Pons (tissue), 1 donor: Measurements from ENCODE around the gene MCUR1.
A peak's percentile ranks its signal among the peaks of the same experiment; 100 is the strongest.
"Not testable (repeated sequence)": the region's sequence is repeated elsewhere in the genome, so short reads cannot be mapped to it uniquely, and the experiment has no call there.

Experiments
- DNase-seq: peaks from one replicate; pipeline ENCODE4 v3.0.0-alpha.2; 2016; ENCODE audit warnings: low spot score

The MCUR1 gene

GRCh38 chr6:13814176-13814937 is at the start of gene MCUR1:
Gene MCUR1 (minus strand): TSS chr6:13814557. CDS start chr6:13814429, 128 bp downstream.
- peak; percentile 82 for DNase-seq

DNA sequence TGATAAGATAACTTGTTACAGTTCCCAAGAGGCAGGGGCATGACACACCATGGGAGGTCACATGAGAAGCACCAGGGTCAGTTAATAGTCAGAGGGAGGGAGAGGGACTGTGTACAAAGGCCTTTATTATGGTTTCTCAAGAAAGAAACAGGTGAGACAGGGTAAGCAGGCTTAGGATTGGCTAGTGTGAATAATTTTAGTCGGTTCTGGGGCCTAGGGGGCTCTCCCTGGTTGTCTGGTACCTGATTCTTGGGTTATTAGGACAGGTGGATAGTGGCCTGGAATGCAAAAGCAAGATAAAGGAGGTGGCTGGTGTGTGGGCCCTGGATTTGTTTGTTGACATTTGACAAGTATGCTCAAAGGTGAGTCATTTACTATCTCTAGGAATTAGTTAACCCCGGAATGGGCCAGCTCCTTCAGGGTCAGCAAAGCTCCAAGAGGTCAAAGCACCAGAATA is 49.4 kb upstream of the MCUR1 start:
- no peak for DNase-seq

GRCh38 chr6:13860556-13861185 is 46.3 kb upstream of the MCUR1 start:
- DNase-seq: not testable (repeated sequence)

DNA sequence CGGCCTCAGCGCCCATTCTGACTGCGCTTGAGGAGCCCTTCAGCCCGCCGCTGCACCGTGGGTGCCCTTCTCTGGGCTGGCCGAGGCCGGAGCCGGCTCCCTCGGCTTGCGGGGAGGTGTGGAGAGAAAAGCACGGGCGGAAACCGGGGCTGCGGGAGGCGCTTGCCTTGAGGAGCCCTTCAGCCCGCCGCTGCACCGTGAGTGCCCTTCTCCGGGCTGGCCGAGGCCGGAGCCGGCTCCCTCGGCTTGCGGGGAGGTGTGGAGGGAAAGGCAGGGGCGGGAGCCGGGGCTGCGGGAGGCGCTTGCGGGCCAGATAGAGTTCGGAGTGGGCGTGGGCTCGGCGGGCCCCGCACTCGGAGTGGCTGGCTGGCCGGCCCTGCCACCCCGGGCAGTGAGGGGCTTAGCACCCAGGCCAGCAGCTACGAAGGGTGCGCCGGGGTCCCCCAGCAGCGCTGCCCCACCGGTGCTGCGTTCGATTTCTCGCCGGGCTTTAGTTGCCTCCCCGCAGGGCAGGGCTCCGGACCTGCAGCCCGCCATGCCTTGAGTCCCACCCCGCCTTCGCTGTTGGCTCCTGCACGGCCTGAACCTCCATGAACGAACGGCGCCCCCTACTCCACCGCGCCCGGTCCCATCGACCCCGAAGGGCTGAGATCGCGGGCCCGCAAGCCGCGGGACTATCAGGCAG is 45.7 kb upstream of the MCUR1 start:
- DNase-seq: no peak

GRCh38 chr6:13854716-13855250 is 40.4 kb upstream of the MCUR1 start:
- DNase-seq: no peak

DNA sequence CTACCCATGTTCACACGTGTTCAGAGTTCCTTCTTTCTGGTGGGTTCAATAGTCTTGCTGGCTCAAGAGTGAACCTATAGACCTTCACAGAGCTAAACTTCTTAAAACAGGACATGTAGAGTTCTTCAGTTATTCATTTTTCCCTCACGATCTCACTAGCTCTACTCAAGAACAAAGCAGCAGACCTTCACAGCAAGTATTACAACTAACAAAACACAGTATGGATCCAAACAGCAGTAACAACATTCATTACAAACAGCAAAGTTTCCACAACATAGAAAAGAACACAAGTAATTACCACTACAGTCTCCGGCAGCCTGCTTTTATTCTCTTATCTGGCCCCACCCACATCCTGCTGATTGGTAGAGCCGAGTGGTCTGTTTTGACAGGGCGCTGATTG is 39.5 kb upstream of the MCUR1 start:
- DNase-seq: no peak

DNA sequence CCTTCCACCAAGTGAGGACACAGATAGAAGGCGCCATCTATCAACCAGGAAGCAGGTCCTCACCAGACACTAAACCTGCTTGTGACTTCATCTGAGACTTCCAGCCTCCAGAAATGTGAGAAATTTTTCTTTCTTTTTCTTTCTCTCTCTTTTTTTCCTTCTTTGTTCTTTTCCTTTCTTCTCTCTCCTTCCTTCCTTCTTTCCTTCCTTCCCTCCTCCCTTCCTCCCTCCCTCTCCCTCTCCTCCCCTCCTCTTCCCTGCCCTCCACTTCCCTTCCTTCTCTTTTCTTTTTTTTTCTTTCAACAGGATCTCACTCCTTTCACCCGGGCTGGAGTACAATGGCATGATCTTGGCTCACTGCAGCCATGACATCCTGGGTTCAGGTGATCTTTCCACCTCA is 37.4 kb upstream of the MCUR1 start:
- DNase-seq: no peak

- no peak for DNase-seq
These were observed 37.0 kb upstream of the MCUR1 start for GRCh38 chr6:13851330-13851729.

GRCh38 chr6:13850690-13851089 is 36.3 kb upstream of the MCUR1 start:
- not testable (repeated sequence) for DNase-seq

DNA sequence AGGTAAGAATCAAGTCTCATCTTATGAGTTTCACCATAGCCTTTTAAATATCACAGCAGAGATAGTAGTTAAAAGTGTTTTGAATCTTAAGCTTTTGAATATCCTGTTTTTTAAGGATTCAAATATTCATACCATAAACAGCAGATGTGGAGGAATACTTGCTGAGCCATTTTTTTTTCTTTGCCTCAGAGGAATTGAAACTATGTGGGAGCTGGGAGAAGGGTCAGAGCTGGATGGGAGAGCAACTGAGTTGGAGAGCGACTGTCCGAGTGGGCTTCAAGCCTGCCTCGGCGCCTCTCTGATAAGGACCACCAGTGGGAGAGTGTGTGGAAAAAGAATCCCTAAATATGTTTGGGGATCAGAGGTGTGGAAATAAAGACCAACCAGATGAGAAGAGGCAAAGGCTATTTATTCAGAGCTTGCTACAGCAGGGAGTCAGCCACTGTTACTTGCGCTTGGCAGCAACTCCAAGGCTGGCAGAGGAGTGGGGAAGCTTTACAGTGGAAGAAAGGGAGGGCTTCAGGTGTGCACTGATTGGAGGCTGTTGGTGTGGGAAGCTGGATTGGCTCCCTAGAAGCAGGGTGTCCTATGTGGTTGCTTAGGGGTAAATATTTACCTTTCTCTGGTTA is 34.3 kb upstream of the MCUR1 start:
- no peak for DNase-seq

DNA sequence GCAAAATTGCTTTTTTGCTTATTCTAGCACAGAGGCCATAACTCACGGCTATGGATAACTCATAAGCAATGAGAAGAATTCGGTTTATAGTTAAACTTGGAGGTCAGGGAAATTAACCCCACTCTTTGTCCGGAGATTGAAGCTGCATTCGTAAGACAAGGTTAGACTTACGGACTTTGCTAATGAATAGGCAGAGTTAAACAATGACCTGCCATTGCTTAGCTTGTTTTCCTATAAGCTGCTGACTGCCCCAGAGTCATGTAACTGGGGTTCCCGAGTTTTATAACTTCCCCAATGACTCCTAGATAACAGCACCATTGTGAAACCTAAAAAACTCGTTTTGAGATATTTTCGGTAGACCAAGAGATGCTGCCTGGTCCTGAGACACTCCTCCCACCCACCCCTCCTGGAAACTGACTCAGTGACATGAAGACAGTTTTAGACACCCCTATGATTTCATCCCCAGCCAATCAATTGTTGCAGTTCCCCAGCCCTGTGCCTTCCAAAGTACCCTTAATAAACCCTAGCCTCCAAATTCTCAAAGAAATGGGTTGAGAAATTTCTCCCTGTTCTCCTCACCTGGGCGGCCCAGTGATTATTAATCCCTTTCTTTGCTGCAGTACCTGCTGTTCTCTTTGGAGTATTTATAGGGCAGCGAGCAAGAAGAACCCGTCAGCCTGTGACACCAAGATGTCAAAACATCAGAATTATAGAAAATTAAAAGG is 33.1 kb upstream of the MCUR1 start:
- no peak for DNase-seq

DNA sequence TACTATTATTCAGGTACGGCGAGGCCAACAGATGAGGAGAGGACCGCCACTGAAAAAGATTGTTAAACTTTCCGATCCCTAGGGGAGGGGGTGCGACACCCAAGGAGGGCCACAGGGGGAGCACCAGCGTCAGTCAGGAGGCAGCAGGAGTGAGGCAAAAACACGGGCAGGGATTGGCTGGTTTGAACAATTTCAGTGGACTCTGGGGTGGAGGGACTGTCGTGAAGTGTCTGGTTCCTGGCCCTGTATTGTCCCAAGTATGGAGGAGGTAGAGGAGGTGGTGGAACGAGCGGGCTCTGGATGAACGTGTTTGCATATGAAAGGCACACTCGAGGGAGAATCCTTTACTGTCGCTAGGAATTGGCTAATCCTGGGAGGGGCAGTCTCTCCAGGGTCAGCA is 32.5 kb upstream of the MCUR1 start:
- DNase-seq: no peak

DNA sequence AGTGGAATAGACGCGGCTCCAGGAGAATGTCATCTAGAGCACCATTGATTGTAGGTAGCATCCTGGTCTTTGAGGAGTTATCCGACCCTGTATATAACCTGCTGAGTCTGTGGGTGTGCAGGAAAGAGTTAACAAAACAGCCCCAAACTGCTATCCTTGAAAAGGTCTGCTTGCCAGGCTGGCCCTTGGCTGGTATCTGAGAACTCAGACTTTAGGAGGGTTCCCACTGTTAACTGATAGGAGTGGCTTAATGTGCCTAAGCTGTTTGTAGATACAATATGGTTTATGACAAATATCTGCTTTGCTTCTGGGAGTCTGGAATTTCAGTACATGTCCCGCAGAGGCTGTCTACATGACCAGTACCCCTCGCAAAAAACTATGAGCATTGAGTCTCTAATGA is 27.6 kb upstream of the MCUR1 start:
- DNase-seq: no peak

GRCh38 chr6:13838616-13839015 is 24.3 kb upstream of the MCUR1 start:
- DNase-seq: no peak

GRCh38 chr6:13836170-13836569 is 21.8 kb upstream of the MCUR1 start:
- DNase-seq: no peak

- DNase-seq: no peak
These were observed 20.4 kb upstream of the MCUR1 start for GRCh38 chr6:13834790-13835189.

DNA sequence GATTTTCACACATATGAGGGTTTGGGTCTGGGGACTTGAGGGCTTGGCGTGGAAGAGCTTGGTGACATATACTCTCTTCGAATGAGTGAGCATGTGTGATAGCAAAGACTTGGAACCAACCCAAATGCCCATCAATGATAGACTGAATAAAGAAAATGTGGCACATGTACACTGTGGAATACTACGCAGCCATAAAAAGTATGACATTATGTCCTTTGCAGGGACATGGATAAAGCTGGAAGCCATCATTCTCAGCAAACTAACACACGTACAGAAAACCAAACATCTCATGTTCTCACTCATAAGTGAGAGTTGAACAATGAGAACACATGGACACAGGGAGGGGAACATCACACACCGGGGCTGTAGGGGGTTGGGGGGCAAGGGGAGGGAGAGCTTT is 19.7 kb upstream of the MCUR1 start:
- not testable (repeated sequence) for DNase-seq

GRCh38 chr6:13832778-13833177 is 18.4 kb upstream of the MCUR1 start:
- DNase-seq: no peak

DNA sequence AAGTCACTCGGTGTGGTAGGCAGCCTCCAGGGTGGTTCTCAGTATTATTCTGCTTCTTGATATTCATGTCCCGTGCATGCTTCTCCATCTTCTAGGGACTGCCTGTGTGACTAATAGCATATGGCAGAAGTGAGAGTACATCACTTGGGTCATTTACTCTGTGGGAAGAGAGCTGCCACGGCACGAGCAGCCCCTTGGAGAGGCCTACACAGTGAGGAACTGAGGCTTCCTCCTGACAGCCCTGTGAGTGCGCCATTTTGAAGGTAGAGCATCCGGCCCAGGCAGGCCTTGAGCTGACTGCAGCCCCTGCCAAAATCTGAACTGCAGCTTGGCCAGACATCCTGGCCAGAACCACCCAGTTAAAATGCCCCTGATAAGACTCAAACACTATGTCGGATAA is 17.3 kb upstream of the MCUR1 start:
- no peak for DNase-seq

- DNase-seq: no peak
These were observed 16.4 kb upstream of the MCUR1 start for GRCh38 chr6:13830803-13831202.

GRCh38 chr6:13829419-13829818 is 15.1 kb upstream of the MCUR1 start:
- DNase-seq: not testable (repeated sequence)
